Measurements from ENCODE around the gene SMARCA2. TPM values are rescaled to one million over a fixed set of nuclear protein-coding genes. Genes with fewer than 3 reads are reported as not detected.

SMARCA2 gene
- total and polyA plus RNA-seq, 10 of the 15 experiments (the other 5 are each of a cell fraction or from before 2014, with no cell fraction given), result 100 to 392 (median 204) TPM

- SMC1A ChIA-PET (ENCODE audit: uncharacterized antibody, unreplicated experiment), result no interaction called here
Measured at GRCh38 chr9:2174911-2175310, 159.8 kb downstream of the SMARCA2 start.

GRCh38 chr9:2177121-2177520, 162.0 kb downstream of the SMARCA2 start:
- Histone ChIP-seq H3K27me3 (replicated peaks in 1 of 2; ENCODE audit: control insufficient read depth in 2 of 2, insufficient read depth in 2 of 2, low read length in 1 of 2) (no peaks in the 10 kb centered on the region), H4K20me1 (ENCODE audit: control insufficient read depth, insufficient read depth) (no peaks in the 10 kb centered on the region), H3K4me3 (no peak overlapping the region), H3K27ac (ENCODE audit: control insufficient read depth, insufficient read depth) (no peak overlapping the region), H3K4me1 (ENCODE audit: control insufficient read depth, insufficient read depth, low read length) (no peaks in the 10 kb centered on the region), H2AFZ (ENCODE audit: control insufficient read depth, low read depth, low read length) (no peak overlapping the region), H3K36me3 (ENCODE audit: control insufficient read depth in 2 of 2, insufficient read depth in 2 of 2, low read length in 1 of 2) (peaks cover 7 to 30% of the 10 kb centered on the region in 2 experiments; a peak in 3 of 4 replicates), H3K4me2 (ENCODE audit: control insufficient read depth, insufficient read depth) (no peak overlapping the region), H3K9me3 (replicated peaks; ENCODE audit: control insufficient read depth, insufficient read depth, low read length) (no peaks in the 10 kb centered on the region), H3K9ac (ENCODE audit: control insufficient read depth, insufficient read depth, low read length) (no peak overlapping the region), H3K79me2 (ENCODE audit: control insufficient read depth, insufficient read depth, low read length) (peaks cover 2% of the 10 kb centered on the region)
- ChIA-PET RAD21 (ENCODE audit: unreplicated experiment) (interaction anchor here (0.7 to 1.8 kb wide), 2 partner anchors 7 to 31 kb away, joined by 3 to 4 read pairs; no protein-coding TSS in a partner anchor), SMC1A (ENCODE audit: uncharacterized antibody, unreplicated experiment) (interaction anchor here (0.6 to 1.6 kb wide), 7 partner anchors 9 to 380 kb away, joined by 3 to 5 read pairs (median 3); no protein-coding TSS in a partner anchor), POLR2A (no interaction called here), CTCF (interaction anchor here (0.6 to 6.0 kb wide), 3 partner anchors 29 to 564 kb away, joined by 3 to 61 read pairs (median 6); no protein-coding TSS in a partner anchor)
- ATAC-seq (no peak), FAIRE-seq (no peak), DNase-seq (ENCODE audit: low read depth, low spot score) (no peak)
- TF ChIP-seq IRF4 (IDR thresholded peaks at IDR 0.05; ENCODE audit: low read depth, low read length), result no peak
- TF ChIP-seq ATF7 (IDR thresholded peaks at IDR 0.05; ENCODE audit: low read depth), result peak; percentile 56
- in situ Hi-C loops (cut with MboI), result no loop called here
- WGBS (ENCODE audit: insufficient coverage, insufficient replicate concordance, low lambda C conversion rate, missing lambda C conversion rate), result 100% methylated on average over 2 of the region's 2 CpGs
- intact Hi-C loops (cut with micrococcal nuclease; ENCODE audit: unreplicated experiment), result no loop called here
- no TSS peak for BruUV-seq (replicated peaks)

More at GRCh38 chr9:2174911-2175310, 159.8 kb downstream of the SMARCA2 start:
- peaks cover 9 to 37% of the 10 kb centered on the region in 2 experiments for H3K36me3 ChIP-seq (ENCODE audit: control insufficient read depth in 2 of 2, insufficient read depth in 2 of 2, low read length in 1 of 2)
- no peak overlapping the region for H3K4me3 ChIP-seq
- CTCF ChIA-PET, result no interaction called here
- FAIRE-seq (no peak), ATAC-seq (no peak), DNase-seq (ENCODE audit: low read depth, low spot score) (no peak)
- no peaks in the 10 kb centered on the region for H4K20me1 ChIP-seq (ENCODE audit: control insufficient read depth, insufficient read depth)
- BruUV-seq (replicated peaks), result no TSS peak
- in situ Hi-C loops (cut with MboI), result no loop called here
- H3K27ac ChIP-seq (ENCODE audit: control insufficient read depth, insufficient read depth), result no peak overlapping the region
- H3K27me3 ChIP-seq (replicated peaks in 1 of 2; ENCODE audit: control insufficient read depth in 2 of 2, insufficient read depth in 2 of 2, low read length in 1 of 2), result no peaks in the 10 kb centered on the region
- peaks cover 2% of the 10 kb centered on the region for H3K79me2 ChIP-seq (ENCODE audit: control insufficient read depth, insufficient read depth, low read length)
- H2AFZ ChIP-seq (ENCODE audit: control insufficient read depth, low read depth, low read length), result no peak overlapping the region
- POLR2A ChIA-PET, result no interaction called here
- intact Hi-C loops (cut with micrococcal nuclease; ENCODE audit: unreplicated experiment), result no loop called here
- H3K4me1 ChIP-seq (ENCODE audit: control insufficient read depth, insufficient read depth, low read length), result no peaks in the 10 kb centered on the region
- H3K9ac ChIP-seq (ENCODE audit: control insufficient read depth, insufficient read depth, low read length), result no peak overlapping the region
- no peak for TF ChIP-seq CBX3 (IDR thresholded peaks at IDR 0.05; ENCODE audit: borderline replicate concordance, low read depth)
- WGBS (ENCODE audit: insufficient coverage, insufficient replicate concordance, low lambda C conversion rate, missing lambda C conversion rate), result 78% methylated on average over 11 of the region's 11 CpGs
- no peaks in the 10 kb centered on the region for H3K9me3 ChIP-seq (replicated peaks; ENCODE audit: control insufficient read depth, insufficient read depth, low read length)
- H3K4me2 ChIP-seq (ENCODE audit: control insufficient read depth, insufficient read depth), result no peak overlapping the region
- RAD21 ChIA-PET (ENCODE audit: unreplicated experiment), result no interaction called here

Data from GM12878 (cell line).